Activated CD8-positive, alpha-beta T cell treated with anti-CD3 and anti-CD28 coated beads, Interleukin-2, amount 10 ng/mL, durations not matched to agents 7 days and 5 days (primary cell): ENCODE results near the gene BCAS1. TPM values are rescaled to one million over a fixed set of nuclear protein-coding genes. Genes with fewer than 3 reads are reported as not detected.
A peak's percentile ranks its signal among the peaks of the same experiment; 100 is the strongest.

Source experiments
- ATAC-seq: fragments of 150-1000 bp; cut with Tn5 transposase; one replicate; pipeline ENCODE4 v1.10.0; 2021; ENCODE audit warnings: moderate library complexity
- CTCF ChIA-PET: fragments of 350-600 bp; sonication (Branson Sonifier 250); formaldehyde crosslinking; loops from one replicate; lab custom pipeline; 2021; ENCODE audit warnings: antibody characterized with exemption; lab: Charles Lee
- POLR2A ChIA-PET: fragments of 350-600 bp; sonication (Branson Sonifier 250); formaldehyde crosslinking; loops from one replicate; lab custom pipeline; 2021; ENCODE audit warnings: antibody characterized with exemption; lab: Charles Lee
- DNase-seq: peaks from one replicate; pipeline ENCODE4 v3.0.0-alpha.2; 2020
- H3K27ac Mint-ChIP-seq: one replicate; pipeline ENCODE4 v1.8.0; 2021; ENCODE audit warnings: mild to moderate bottlenecking, mixed read lengths
- H3K27me3 Mint-ChIP-seq: one replicate; pipeline ENCODE4 v1.8.0; 2021; ENCODE audit warnings: low read depth, mixed read lengths
- H3K36me3 Mint-ChIP-seq: one replicate; pipeline ENCODE4 v1.8.0; 2021; ENCODE audit warnings: low read depth, mixed read lengths
- H3K4me1 Mint-ChIP-seq: one replicate; pipeline ENCODE4 v1.8.0; 2021; ENCODE audit warnings: low read depth, mixed read lengths
- H3K4me3 Mint-ChIP-seq: one replicate; pipeline ENCODE4 v1.8.0; 2021; ENCODE audit warnings: mild to moderate bottlenecking, mixed read lengths
- H3K9me3 Mint-ChIP-seq: one replicate; pipeline ENCODE4 v1.8.0; 2022; ENCODE audit warnings: mixed read lengths; ENCODE audit not compliant: insufficient read depth
- total RNA-seq, 2 experiments: library from RNA; stranded (reverse); gene quantifications; one replicate each; pipeline ENCODE4 v1.2.3, GENCODE V29; 2021

BCAS1 gene
- total RNA-seq, 2 experiments from 2014 or later: not detected

GRCh38 chr20:54110041-54110440 lies 39.6 kb upstream of the BCAS1 start:
- ATAC-seq (no peak), DNase-seq (no peak)
- Mint-ChIP-seq H3K4me3 (no peak overlapping the region), H3K4me1 (no peaks in the 10 kb centered on the region), H3K9me3 (no peaks in the 10 kb centered on the region), H3K36me3 (no peaks in the 10 kb centered on the region), H3K27ac (no peak overlapping the region), H3K27me3 (peaks cover 16% of the 10 kb centered on the region)
- CTCF ChIA-PET: interaction anchor here (1.0 kb wide), 1 partner anchor 12 kb away, joined by 3 read pairs; no protein-coding TSS in a partner anchor
- POLR2A ChIA-PET: no interaction called here

GRCh38 chr20:54108817-54109216 lies 38.4 kb upstream of the BCAS1 start:
- Mint-ChIP-seq H3K27me3 (peaks cover 23% of the 10 kb centered on the region), H3K4me3 (no peak overlapping the region), H3K9me3 (no peaks in the 10 kb centered on the region), H3K27ac (no peak overlapping the region), H3K36me3 (no peaks in the 10 kb centered on the region), H3K4me1 (no peaks in the 10 kb centered on the region)
- ChIA-PET CTCF (interaction anchor here (1.6 kb wide), 1 partner anchor 91 kb away, joined by 5 read pairs; no protein-coding TSS in a partner anchor), POLR2A (no interaction called here)
- DNase-seq (no peak), ATAC-seq (no peak)

- no peaks in the 10 kb centered on the region for H3K9me3 Mint-ChIP-seq
- H3K27ac Mint-ChIP-seq: no peak overlapping the region
- H3K36me3 Mint-ChIP-seq: no peaks in the 10 kb centered on the region
- H3K4me1 Mint-ChIP-seq: peaks cover under 1% of the 10 kb centered on the region
- ATAC-seq: no peak
- H3K4me3 Mint-ChIP-seq: no peak overlapping the region
- CTCF ChIA-PET: interaction anchor here (1.6 kb wide), 1 partner anchor 92 kb away, joined by 5 read pairs; no protein-coding TSS in a partner anchor
- peaks cover 25% of the 10 kb centered on the region for H3K27me3 Mint-ChIP-seq
- no peak for DNase-seq
- POLR2A ChIA-PET: no interaction called here
These were observed 37.9 kb upstream of the BCAS1 start for GRCh38 chr20:54108326-54108642.

- Mint-ChIP-seq H3K4me3 (no peak overlapping the region), H3K27ac (no peak overlapping the region), H3K36me3 (no peaks in the 10 kb centered on the region), H3K9me3 (no peaks in the 10 kb centered on the region), H3K27me3 (peaks cover 26% of the 10 kb centered on the region), H3K4me1 (peaks cover 1% of the 10 kb centered on the region)
- POLR2A ChIA-PET: no interaction called here
- ATAC-seq (no peak), DNase-seq (no peak)
- CTCF ChIA-PET: interaction anchor here (1.2 to 4.9 kb wide), 4 partner anchors 10 to 92 kb away, joined by 3 to 76 read pairs (median 10); no protein-coding TSS in a partner anchor
These were observed 37.4 kb upstream of the BCAS1 start for GRCh38 chr20:54107600-54108325.

DNA sequence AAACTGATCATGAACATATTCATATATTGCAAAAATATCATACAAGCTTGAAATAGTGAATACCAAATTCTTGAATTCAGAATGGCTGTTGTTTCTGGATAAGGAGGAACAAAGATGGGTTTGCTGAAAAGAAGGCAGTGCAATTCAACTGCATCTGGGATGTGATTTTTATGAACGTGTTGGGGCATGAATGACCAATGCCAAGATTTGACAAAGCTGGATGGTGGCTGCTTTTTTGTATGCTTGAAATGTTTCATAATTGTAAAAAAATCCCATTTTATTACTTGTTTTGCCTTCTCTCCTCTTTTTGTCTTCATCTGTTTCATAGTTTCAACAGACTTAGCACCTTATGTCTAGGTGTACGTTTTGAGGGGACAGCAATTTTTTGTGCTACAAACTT lies 36.8 kb upstream of the BCAS1 start:
- Mint-ChIP-seq H3K36me3 (no peaks in the 10 kb centered on the region), H3K27me3 (peaks cover 26% of the 10 kb centered on the region), H3K4me3 (no peak overlapping the region), H3K4me1 (peaks cover 1% of the 10 kb centered on the region), H3K9me3 (no peaks in the 10 kb centered on the region), H3K27ac (no peak overlapping the region)
- DNase-seq (no peak), ATAC-seq (no peak)
- ChIA-PET CTCF (interaction anchor here (1.2 to 4.9 kb wide), 3 partner anchors 10 to 92 kb away, joined by 3 to 76 read pairs (median 14); no protein-coding TSS in a partner anchor), POLR2A (no interaction called here)

- peaks cover 1% of the 10 kb centered on the region for H3K4me1 Mint-ChIP-seq
- H3K27me3 Mint-ChIP-seq: peaks cover 26% of the 10 kb centered on the region
- no peak overlapping the region for H3K4me3 Mint-ChIP-seq
- ChIA-PET POLR2A (no interaction called here), CTCF (interaction anchor here (0.8 to 4.9 kb wide), 3 partner anchors 9 to 93 kb away, joined by 3 to 76 read pairs (median 14); no protein-coding TSS in a partner anchor)
- DNase-seq: no peak
- ATAC-seq: no peak
- H3K36me3 Mint-ChIP-seq: no peaks in the 10 kb centered on the region
- no peaks in the 10 kb centered on the region for H3K9me3 Mint-ChIP-seq
- no peak overlapping the region for H3K27ac Mint-ChIP-seq
These were observed 35.8 kb upstream of the BCAS1 start for GRCh38 chr20:54106162-54106561.

GRCh38 chr20:54105653-54106052 lies 35.3 kb upstream of the BCAS1 start:
- Mint-ChIP-seq H3K27me3 (peaks cover 26% of the 10 kb centered on the region), H3K36me3 (no peaks in the 10 kb centered on the region), H3K27ac (no peak overlapping the region), H3K9me3 (no peaks in the 10 kb centered on the region), H3K4me1 (peaks cover 1% of the 10 kb centered on the region), H3K4me3 (no peak overlapping the region)
- POLR2A ChIA-PET: no interaction called here
- ATAC-seq (no peak), DNase-seq (no peak)
- CTCF ChIA-PET: interaction anchor here (1.0 to 4.9 kb wide), 6 partner anchors 8 to 903 kb away, joined by 3 to 76 read pairs (median 14); partner anchors contain the start of gene PFDN4

DNA sequence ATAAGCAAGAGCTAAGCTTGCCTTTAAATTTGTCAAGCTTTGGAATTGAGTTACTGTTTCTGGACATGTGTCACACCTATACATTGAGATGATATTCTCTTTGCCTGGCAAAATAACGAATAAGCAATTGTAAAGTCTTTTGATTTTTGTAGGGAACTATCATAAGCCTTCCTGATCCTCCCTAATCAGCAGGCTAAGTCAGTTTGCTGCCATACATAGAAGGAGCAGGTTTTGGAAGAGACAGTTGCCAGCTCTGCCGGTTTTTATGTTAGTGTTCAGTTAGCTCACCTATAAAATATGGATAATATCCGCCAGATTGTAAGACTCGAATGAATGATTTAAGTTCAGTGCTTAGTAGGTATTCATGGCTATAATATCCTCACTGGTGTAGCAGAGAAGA lies 34.4 kb upstream of the BCAS1 start:
- no peak overlapping the region for H3K27ac Mint-ChIP-seq
- H3K4me3 Mint-ChIP-seq: no peak overlapping the region
- peaks cover 1% of the 10 kb centered on the region for H3K4me1 Mint-ChIP-seq
- no peak for ATAC-seq
- ChIA-PET CTCF (interaction anchor here (0.8 to 4.9 kb wide), 12 partner anchors 7 to 903 kb away, joined by 3 to 76 read pairs (median 12); partner anchors contain the start of gene PFDN4), POLR2A (no interaction called here)
- no peaks in the 10 kb centered on the region for H3K36me3 Mint-ChIP-seq
- no peak for DNase-seq
- H3K9me3 Mint-ChIP-seq: no peaks in the 10 kb centered on the region
- peaks cover 26% of the 10 kb centered on the region for H3K27me3 Mint-ChIP-seq

- POLR2A ChIA-PET: interaction anchor here (0.6 kb wide), 1 partner anchor 118 kb away, joined by 3 read pairs; no protein-coding TSS in a partner anchor
- peaks cover 26% of the 10 kb centered on the region for H3K27me3 Mint-ChIP-seq
- H3K27ac Mint-ChIP-seq: no peak overlapping the region
- H3K4me3 Mint-ChIP-seq: no peak overlapping the region
- peaks cover 1% of the 10 kb centered on the region for H3K4me1 Mint-ChIP-seq
- CTCF ChIA-PET: interaction anchor here (0.8 to 4.9 kb wide), 29 partner anchors 8 to 543 kb away, joined by 3 to 76 read pairs (median 6); partner anchors contain the start of gene PFDN4
- H3K36me3 Mint-ChIP-seq: no peaks in the 10 kb centered on the region
- ATAC-seq (no peak), DNase-seq (no peak)
- no peaks in the 10 kb centered on the region for H3K9me3 Mint-ChIP-seq
These were observed 33.6 kb upstream of the BCAS1 start for GRCh38 chr20:54103762-54104600.

GRCh38 chr20:54103067-54103761 lies 32.8 kb upstream of the BCAS1 start:
- Mint-ChIP-seq H3K4me3 (no peak overlapping the region), H3K9me3 (no peaks in the 10 kb centered on the region), H3K27ac (no peak overlapping the region), H3K27me3 (peaks cover 26% of the 10 kb centered on the region), H3K36me3 (no peaks in the 10 kb centered on the region), H3K4me1 (peaks cover 1% of the 10 kb centered on the region)
- peak; percentile 87 for ATAC-seq
- CTCF ChIA-PET: interaction anchor here (0.8 to 4.9 kb wide), 30 partner anchors 8 to 544 kb away, joined by 3 to 76 read pairs (median 6); partner anchors contain the start of gene PFDN4
- POLR2A ChIA-PET: interaction anchor here (0.6 kb wide), 2 partner anchors 17 to 119 kb away, joined by 3 read pairs; no protein-coding TSS in a partner anchor
- peak; percentile 83 for DNase-seq

- H3K27ac Mint-ChIP-seq: no peak overlapping the region
- H3K4me1 Mint-ChIP-seq: peaks cover 1% of the 10 kb centered on the region
- H3K36me3 Mint-ChIP-seq: no peaks in the 10 kb centered on the region
- DNase-seq (no peak), ATAC-seq (no peak)
- POLR2A ChIA-PET: interaction anchor here (0.6 kb wide), 1 partner anchor 16 kb away, joined by 3 read pairs; no protein-coding TSS in a partner anchor
- CTCF ChIA-PET: interaction anchor here (0.8 to 4.9 kb wide), 20 partner anchors 8 to 538 kb away, joined by 3 to 76 read pairs (median 6); partner anchors contain the start of gene PFDN4
- H3K9me3 Mint-ChIP-seq: no peaks in the 10 kb centered on the region
- H3K4me3 Mint-ChIP-seq: no peak overlapping the region
- peaks cover 23% of the 10 kb centered on the region for H3K27me3 Mint-ChIP-seq
These were observed 32.1 kb upstream of the BCAS1 start for GRCh38 chr20:54102543-54102942.
